Stimulated activated CD8-positive, alpha-beta memory T cell treated with anti-CD3 and anti-CD28 coated beads, Interleukin-4, amount 100 ng/mL, for 4 hours (primary cell): ENCODE measurements around the gene VAMP1.
A peak's percentile ranks its signal among the peaks of the same experiment; 100 is the strongest.

Experiments used
- DNase-seq, 2 donors: peaks; one replicate each; pipeline ENCODE4 v3.0.0-alpha.2; 2020; ENCODE audit warnings: low read depth in 2 of 2, low spot score in 1 of 2

Gene VAMP1

DNA sequence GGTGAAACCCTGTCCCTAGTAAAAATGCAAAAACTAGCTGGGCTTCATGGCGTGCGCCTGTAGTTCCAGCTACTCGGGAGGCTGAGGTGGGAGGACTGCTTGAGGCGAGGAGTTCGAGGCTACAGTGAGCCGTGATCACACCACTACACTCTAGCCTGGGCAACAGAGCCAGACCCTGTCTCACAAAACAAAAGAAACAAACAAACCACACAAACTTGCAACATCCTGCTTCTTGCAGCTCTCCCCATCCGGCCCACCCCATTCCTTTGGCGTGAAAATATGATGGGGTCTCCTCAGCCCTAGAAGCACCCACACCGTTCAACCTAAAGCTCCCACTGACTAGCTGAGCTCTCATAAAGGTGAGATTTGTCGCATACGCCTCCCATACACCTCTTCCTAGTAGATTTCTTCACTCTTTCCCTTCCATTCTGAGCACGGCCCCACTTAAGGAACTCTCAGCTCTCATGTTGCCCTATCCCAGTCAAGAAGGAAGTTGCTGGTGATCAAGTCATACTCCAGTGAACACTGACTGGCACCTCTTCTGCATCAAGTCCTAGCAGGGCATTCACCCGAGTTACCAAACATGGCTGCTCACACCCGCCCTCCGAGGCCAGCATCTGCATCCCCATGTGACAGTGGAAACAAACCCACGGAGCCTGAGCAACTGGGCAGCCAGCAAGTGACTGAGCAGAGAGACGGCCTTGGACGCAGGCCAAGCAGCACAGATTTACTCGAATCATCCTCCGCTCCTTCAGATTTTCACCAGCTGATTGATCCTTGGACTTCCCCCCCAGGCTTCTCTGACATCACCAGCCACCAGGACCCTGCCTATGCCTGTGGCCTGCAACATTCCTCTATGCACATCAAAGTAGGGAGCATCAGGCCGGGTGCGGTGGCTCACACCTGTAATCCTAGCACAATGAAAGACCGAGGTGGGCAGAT is 44.6 kb downstream of the VAMP1 start:
- DNase-seq = no peak

DNA sequence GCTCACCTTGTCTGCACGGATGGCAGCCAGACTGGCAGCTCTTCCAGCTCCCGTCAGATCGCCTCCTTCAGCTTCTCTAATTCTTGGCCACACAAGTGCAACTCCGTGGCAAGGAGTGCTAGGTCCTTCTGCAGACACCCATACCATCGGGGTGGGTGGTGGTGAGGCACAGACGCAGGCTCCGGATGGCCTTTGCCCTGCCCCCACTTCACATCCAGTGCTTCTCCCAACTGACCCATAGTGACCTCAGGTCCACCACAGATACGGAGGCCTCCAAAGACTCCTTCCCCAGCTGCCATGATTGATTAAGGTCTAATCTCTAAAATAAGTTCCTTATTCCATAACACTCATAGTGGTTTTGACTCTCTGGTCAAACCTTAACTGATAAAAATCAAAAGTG is 45.6 kb downstream of the VAMP1 start:
- no peak for DNase-seq

DNA sequence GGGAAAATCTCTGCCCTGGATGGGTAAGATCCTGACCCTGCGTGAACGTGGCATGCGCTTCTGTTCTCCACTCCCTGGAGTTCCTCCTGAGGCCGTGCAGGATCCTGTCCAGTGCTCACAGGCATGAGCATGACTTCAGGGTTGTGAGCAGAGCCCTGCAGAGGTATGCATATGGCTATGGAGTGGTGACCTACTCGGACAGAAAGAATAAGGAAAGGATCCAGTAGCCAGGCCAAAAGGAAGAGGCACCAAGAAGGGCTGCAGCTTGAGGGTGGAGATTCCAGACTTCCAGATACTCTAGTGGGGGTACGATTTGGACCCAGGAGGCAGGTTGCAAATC is 46.5 kb downstream of the VAMP1 start:
- no peak for DNase-seq

DNA sequence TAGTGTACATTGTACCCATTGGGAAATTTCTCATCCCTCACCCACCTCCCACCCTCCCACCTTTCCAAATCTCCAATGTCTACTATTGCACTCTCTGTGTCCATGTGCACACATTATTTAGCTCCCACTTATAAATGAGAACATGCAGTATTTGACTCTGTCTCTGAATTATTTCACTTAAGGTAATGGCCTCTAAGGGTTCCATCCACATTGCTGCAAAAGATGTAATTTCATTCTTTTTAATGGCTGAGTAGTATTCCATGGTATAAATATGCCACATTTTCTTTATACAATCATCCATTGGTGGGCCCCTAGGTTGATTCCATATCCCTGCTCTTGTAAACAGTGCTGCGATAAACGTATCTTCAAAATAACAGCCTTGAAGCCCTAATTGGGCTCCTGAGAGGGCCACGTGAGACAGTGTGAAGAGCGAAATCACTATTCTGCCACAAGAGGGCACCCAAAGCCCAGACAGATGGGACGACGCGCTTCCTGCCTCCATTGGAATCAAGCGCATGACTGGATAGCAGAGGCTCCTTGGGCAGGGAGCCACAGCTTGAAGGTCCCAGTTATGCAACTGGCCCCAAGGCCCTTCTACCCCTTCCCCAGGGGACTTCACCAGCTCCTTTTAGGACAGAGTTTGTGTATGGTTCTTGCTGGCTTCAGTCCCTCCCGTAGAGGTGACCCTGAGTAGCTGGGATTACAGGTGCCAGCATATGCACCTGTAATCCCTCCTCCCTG is 47.0 kb downstream of the VAMP1 start:
- peak; percentile 35 to 48 for DNase-seq

DNA sequence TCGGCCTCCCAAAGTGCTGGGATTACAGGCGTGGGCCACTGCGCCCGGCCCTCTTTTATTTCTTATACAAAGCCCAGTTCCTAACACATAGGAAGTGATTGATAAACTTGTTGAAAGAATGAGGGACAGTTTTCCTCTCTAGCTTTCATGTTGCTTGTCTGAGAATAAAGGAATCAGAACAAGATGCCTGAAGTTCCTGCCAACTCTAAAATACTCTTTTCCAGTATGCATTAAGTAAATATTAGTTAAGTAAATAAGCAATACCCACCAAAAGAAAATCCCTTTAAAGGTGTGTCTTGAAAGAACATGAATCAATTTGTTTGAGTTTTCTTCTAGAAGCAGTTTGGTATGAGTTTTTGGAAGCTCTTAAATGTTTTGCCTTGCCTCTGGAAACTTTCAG is 50.1 kb downstream of the VAMP1 start:
- no peak for DNase-seq

DNA sequence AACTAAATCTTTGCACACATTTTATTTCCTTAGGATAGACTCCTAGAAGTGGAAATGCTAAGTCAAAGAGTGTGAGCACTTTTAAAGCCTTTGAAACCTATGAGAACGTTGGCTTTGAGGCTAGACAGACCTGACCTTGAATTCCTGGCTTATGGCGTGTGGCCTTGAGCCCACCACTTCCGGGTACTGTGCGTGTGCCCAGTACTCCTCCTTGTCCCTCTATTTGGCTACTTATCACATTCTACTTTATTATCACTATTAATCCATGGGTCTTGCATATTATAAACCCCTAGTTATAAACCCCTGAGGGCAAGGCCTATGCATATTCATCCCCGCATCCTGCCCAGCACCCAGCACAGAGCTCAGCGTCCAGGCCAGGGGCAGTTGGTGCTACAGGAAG is 51.7 kb downstream of the VAMP1 start:
- no peak for DNase-seq

DNA sequence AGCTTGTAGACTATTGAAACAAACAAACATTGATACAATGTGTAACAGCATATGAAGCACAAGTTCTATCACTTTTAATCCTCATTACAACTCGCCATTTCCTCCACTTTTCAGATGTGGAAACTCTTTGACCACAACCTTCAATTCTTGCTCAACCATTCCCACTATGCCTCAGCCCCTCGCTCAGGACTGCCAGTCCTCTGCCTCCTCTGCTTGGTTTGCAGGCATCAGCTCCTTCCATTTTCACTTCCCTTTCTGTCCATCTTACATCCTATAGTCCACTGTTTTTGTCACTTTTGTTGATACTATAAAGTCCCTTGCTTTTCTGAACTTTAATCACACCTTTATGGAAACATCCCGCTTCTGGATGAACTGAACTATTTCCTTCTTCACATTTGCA is 53.9 kb downstream of the VAMP1 start:
- no peak for DNase-seq
